ELR (cell line): ENCODE measurements around the gene GLA.
A peak's percentile ranks its signal among the peaks of the same experiment; 100 is the strongest.

ENCODE experiments used
- DNase-seq: peaks from one replicate; pipeline ENCODE4 v3.0.0-alpha.2; 2015; ENCODE audit warnings: low read depth

GLA gene

DNA sequence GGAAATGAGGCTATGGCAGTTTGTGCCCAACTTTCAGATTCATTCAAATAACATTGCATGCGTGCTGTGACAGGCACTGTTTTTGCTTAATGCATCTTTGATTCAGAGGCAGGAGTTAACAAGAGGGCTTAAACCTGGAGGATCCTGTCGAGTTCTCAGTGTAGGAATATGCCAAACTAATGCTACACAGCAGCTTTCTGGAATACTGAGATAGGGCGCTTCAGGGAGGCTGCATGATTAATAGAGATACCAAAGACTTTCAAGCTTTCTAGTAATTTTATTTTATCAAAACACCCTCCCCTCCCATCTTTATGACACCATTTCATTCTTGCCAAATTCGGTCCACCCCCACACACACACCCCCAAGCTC lies 58.5 kb downstream of the GLA start:
- no peak for DNase-seq

DNA sequence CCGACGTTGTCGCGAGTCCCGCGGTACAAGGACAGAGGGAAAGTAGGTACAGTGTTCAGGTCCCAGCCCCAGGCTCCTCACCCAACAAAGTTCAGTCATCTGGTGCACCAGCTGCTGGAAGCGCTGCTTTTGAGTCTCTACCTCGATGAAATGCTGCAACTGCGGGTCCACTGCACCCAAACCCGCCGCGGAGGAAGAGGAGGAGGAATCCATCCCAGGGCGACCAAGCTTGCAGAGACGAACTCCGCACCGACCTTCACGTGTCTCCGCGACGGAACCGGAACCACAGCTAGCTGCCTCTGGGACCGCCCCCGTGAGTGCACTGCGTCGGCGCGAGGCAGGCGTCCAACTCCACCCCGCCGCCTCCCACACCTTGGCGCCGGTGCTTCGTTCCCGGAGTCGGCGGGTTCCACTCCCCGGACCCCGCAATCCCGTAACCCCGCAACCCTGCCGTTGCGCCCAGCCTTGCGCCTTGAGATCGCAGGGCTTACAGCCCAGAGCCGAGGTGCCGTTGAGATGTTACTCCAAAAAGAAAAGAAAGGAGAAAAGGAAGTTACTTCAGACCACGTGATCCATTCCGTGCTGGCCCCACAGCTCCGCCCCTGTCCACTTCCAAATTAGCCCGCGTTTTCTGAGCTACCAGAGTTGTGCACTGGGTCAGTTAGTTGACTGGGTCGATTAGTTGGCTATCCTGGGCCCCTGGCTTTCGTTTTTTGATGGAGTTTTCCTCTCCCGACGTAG lies 59.1 kb downstream of the GLA start, which contains the start of gene TIMM8A:
TIMM8A (minus strand) TSS at position 291 of the 741 bp plus-strand sequence; CDS start at position 213, 78 bp downstream.
- DNase-seq: peak; percentile 85

DNA sequence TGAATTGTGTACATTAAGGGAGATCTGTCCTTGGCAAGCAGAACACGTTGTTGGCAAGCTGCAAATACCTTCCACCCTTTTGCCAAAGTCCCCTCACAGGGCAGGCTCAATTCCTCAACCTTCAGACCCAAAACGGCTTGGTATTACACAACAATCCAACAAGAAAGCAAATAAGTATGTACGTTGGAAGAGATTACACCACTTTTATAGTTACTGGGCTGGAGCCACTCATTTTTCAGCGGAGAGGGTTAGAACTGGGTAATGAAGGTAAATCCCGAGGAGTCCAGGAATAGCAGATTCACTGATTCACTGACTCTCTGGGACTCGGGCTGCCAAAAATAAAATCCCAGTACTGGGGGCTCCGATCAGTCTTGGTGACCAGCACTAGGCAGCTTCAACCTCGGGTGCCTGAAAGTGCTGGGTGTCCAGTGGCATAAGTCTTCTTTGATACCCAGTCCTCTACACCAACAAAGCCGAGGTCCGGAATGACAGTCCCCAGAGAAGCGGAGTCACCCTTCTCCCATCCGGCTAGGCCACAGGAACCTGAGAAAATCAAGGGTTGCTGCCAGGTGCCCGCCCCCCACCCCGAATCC lies 59.8 kb downstream of the GLA start:
- peak; percentile 18 for DNase-seq
